OCI-LY7 (cell line): ENCODE data around the gene CHD9. TPM values are rescaled to one million over a fixed set of nuclear protein-coding genes. Genes with fewer than 3 reads are reported as not detected.

Experiments used
- BruUV-seq: library from RNA; stranded (reverse); fragments of 400-500 nt; replicated peaks from 2 replicates; lab custom pipeline; 2021; lab: Mats Ljungman, UMichigan
- CTCF ChIA-PET: fragments of 300-600 bp; sonication (Branson Sonifier 250); formaldehyde crosslinking; loops from one replicate; lab custom pipeline; 2022; ENCODE audit warnings: antibody characterized with exemption; ENCODE audit not compliant: unreplicated experiment; lab: Charles Lee
- POLR2A ChIA-PET: fragments of 300-600 bp; sonication (Branson Sonifier 250); formaldehyde crosslinking; loops from one replicate; lab custom pipeline; 2022; ENCODE audit warnings: antibody characterized with exemption; lab: Charles Lee
- DNase-seq: peaks from one replicate; pipeline ENCODE4 v3.0.0-alpha.2; 2015; ENCODE audit warnings: low spot score
- H2AFZ ChIP-seq: fragments of 200-600 bp; sonication (generic), shearing (Covaris generic); 2 replicates; pipeline ENCODE4 v1.6.1; 2014; ENCODE audit warnings: mild to moderate bottlenecking, antibody characterized with exemption, low read length, moderate library complexity
- H3K27ac ChIP-seq: fragments of 200-600 bp; sonication (generic); 2 replicates; pipeline ENCODE4 v1.5.1; 2014; ENCODE audit warnings: mixed run types, low read depth, mild to moderate bottlenecking, moderate library complexity, low read length, inconsistent platforms; ENCODE audit not compliant: poor library complexity, severe bottlenecking
- H3K36me3 ChIP-seq: fragments of 200-600 bp; sonication (generic); 2 replicates; pipeline ENCODE4 v1.6.1; 2014; ENCODE audit warnings: mild to moderate bottlenecking, antibody characterized with exemption, low read length, moderate library complexity, mixed read lengths; ENCODE audit not compliant: insufficient read depth
- H3K4me1 ChIP-seq: fragments of 200-600 bp; sonication (generic); 2 replicates; pipeline ENCODE4 v1.5.1; 2014; ENCODE audit warnings: mild to moderate bottlenecking, low read length; ENCODE audit not compliant: insufficient read depth, poor library complexity, severe bottlenecking
- H3K4me2 ChIP-seq: fragments of 200-600 bp; sonication (generic); 2 replicates; pipeline ENCODE4 v1.6.1; 2014; ENCODE audit warnings: mild to moderate bottlenecking, low read length
- H3K4me3 ChIP-seq: fragments of 200-600 bp; sonication (generic); 2 replicates; pipeline ENCODE4 v1.5.1; 2014; ENCODE audit warnings: mild to moderate bottlenecking, low read depth, low read length; ENCODE audit not compliant: poor library complexity, severe bottlenecking
- H3K79me2 ChIP-seq: fragments of 200-600 bp; sonication (generic); 2 replicates; pipeline ENCODE4 v1.6.1; 2016; ENCODE audit warnings: low read depth, mild to moderate bottlenecking, low read length, moderate library complexity, mixed read lengths; ENCODE audit not compliant: insufficient read depth
- H3K9me2 ChIP-seq: fragments of 200-600 bp; sonication (generic); 2 replicates; pipeline ENCODE4 v1.6.1; 2016; ENCODE audit warnings: mild to moderate bottlenecking, low read length, mixed read lengths; ENCODE audit not compliant: insufficient read depth
- H3K9me3 ChIP-seq: fragments of 200-600 bp; sonication (generic); 2 replicates; pipeline ENCODE4 v1.6.1; 2014; ENCODE audit warnings: mild to moderate bottlenecking, mixed run types, low read length, mixed read lengths
- H4K20me1 ChIP-seq: fragments of 200-600 bp; sonication (generic); 2 replicates; pipeline ENCODE4 v1.6.1; 2014; ENCODE audit warnings: mild to moderate bottlenecking, antibody characterized with exemption, low read length, moderate library complexity, mixed read lengths; ENCODE audit not compliant: insufficient read depth
- CTCF ChIP-seq: fragments of 200-600 bp; sonication (generic); conservative IDR thresholded peaks from 2 replicates; pipeline ENCODE4 v1.5.1; 2014; ENCODE audit warnings: mild to moderate bottlenecking, antibody characterized with exemption, low read length, moderate library complexity, mixed read lengths
- EZH2phosphoT487 ChIP-seq: fragments of 200-600 bp; sonication (generic); IDR thresholded peaks from 2 replicates; pipeline ENCODE4 v1.6.1; 2018; ENCODE audit warnings: low read depth, borderline replicate concordance, mild to moderate bottlenecking, mixed run types, antibody characterized with exemption, low read length, moderate library complexity, mixed read lengths
- intact Hi-C: fragments of 100-400 bp; cut with micrococcal nuclease; formaldehyde crosslinking; loops from one replicate; pipeline ENCODE4 v1.10.0; 2022; ENCODE audit not compliant: unreplicated experiment
- total RNA-seq, 2 experiments: library from RNA; depleted of rRNA in 1 of 2; stranded (reverse); fragments of >200 nt in 1 of 2; shearing (Covaris generic) in 1 of 2; gene quantifications; 2 replicates each; pipeline ENCODE4 v1.2.3, GENCODE V29; 2014 to 2022

Gene CHD9
- total RNA-seq, 2 experiments from 2014 or later, result 52.6 to 85.9 TPM

DNA sequence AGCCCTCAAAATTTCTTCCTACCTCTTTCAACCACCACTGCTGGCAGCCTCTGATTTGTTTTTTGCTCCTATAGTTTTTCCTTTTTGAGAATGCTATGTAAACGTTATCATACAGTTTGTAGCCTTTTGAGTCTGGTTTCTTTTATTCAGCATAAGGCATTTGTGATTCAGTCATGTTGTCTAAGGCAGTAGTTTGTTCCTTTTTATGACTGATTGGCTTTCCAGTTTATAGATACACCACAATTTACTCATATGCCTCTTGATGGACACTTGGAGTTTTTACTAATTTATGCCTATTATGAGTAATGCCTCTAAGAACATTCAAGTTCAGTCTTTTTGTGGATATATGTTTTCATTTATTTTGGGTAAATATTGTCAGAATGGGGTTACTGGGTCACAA lies 136.6 kb downstream of the CHD9 start:
- H2AFZ ChIP-seq, result no peak overlapping the region
- no peak overlapping the region for H3K4me3 ChIP-seq
- peaks cover 62% of the 10 kb centered on the region for H3K36me3 ChIP-seq
- intact Hi-C loops, result no loop called here
- H3K79me2 ChIP-seq, result peaks cover 45% of the 10 kb centered on the region
- DNase-seq, result no peak
- TF ChIP-seq CTCF (no peak), EZH2phosphoT487 (no peak)
- H3K4me2 ChIP-seq, result no peak overlapping the region
- H3K9me2 ChIP-seq, result no peaks in the 10 kb centered on the region
- CTCF ChIA-PET, result no interaction called here
- H3K9me3 ChIP-seq, result peaks cover 21% of the 10 kb centered on the region; the same call in 1 of the 2 replicates
- no peak overlapping the region for H3K27ac ChIP-seq
- H3K4me1 ChIP-seq, result no peaks in the 10 kb centered on the region
- H4K20me1 ChIP-seq, result no peaks in the 10 kb centered on the region
- no TSS peak for BruUV-seq
- POLR2A ChIA-PET, result interaction anchor here (1.2 kb wide), 1 partner anchor 18 kb away, joined by 3 read pairs; no protein-coding TSS in a partner anchor

DNA sequence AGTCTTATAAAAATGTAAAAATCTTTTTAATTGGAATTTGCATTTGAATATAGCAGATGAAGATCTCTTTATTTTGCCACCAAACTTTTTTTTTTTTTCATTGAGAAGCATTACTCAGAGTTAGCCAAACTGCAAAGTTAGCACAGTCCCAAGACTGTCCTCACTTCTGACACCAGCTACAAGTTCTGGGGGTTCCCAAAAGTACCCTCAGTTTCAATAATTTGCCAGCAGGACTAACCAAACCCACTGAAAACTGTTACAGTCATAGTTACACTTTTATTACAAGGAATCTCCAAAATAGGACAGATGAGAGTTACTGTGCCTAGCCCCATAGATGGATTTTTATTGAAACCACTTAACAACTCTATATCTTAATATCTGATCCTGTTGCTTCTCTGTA lies 144.1 kb downstream of the CHD9 start:
- ChIA-PET POLR2A (no interaction called here), CTCF (no interaction called here)
- Histone ChIP-seq H3K27ac (no peak overlapping the region), H3K79me2 (peaks cover 36% of the 10 kb centered on the region; the same call in 1 of the 2 replicates), H2AFZ (no peak overlapping the region), H3K9me2 (no peaks in the 10 kb centered on the region), H3K4me3 (no peak overlapping the region), H4K20me1 (no peaks in the 10 kb centered on the region), H3K4me2 (no peak overlapping the region), H3K36me3 (peaks cover 44% of the 10 kb centered on the region), H3K9me3 (peaks cover 19% of the 10 kb centered on the region), H3K4me1 (no peaks in the 10 kb centered on the region)
- intact Hi-C loops, result no loop called here
- TF ChIP-seq CTCF, result no peak
- TF ChIP-seq EZH2phosphoT487, result no peak
- no peak for DNase-seq
- no TSS peak for BruUV-seq

- TF ChIP-seq CTCF (no peak), EZH2phosphoT487 (no peak)
- ChIA-PET CTCF (no interaction called here), POLR2A (no interaction called here)
- Histone ChIP-seq H3K9me3 (peaks cover 19% of the 10 kb centered on the region), H3K79me2 (peaks cover 48% of the 10 kb centered on the region; the same call in 1 of the 2 replicates), H3K9me2 (no peaks in the 10 kb centered on the region), H3K4me1 (peaks cover 7% of the 10 kb centered on the region), H3K4me3 (no peak overlapping the region), H2AFZ (no peak overlapping the region), H3K36me3 (peaks cover 50% of the 10 kb centered on the region), H3K27ac (no peak overlapping the region), H3K4me2 (no peak overlapping the region), H4K20me1 (no peaks in the 10 kb centered on the region)
- no peak for DNase-seq
- no TSS peak for BruUV-seq
- intact Hi-C loops, result no loop called here
Observed at GRCh38 chr16:53201900-53202299, 147.1 kb downstream of the CHD9 start.
